HT1080 (cell line): ENCODE measurements around the gene C1QTNF6. TPM values are rescaled to one million over a fixed set of nuclear protein-coding genes. Genes with fewer than 3 reads are reported as not detected.
A peak's percentile ranks its signal among the peaks of the same experiment; 100 is the strongest.

Source experiments
- DNase-seq: peaks from one replicate; pipeline ENCODE4 v3.0.0-alpha.2; 2015; ENCODE audit warnings: low read depth
- total RNA-seq: library from RNA; depleted of rRNA; stranded (reverse); fragments of >200 nt; shearing (Covaris generic); gene quantifications from 2 replicates; pipeline ENCODE4 v1.2.3, GENCODE V29; 2014

C1QTNF6 gene
- total RNA-seq, 1 experiment from 2014 or later, result 10.3 TPM

- peak; percentile 78 for DNase-seq
These were observed 5.7 kb upstream of the C1QTNF6 start for GRCh38 chr22:37193629-37194191.

GRCh38 chr22:37192741-37193140 lies 4.7 kb upstream of the C1QTNF6 start:
- no peak for DNase-seq

GRCh38 chr22:37192204-37192603 lies 4.2 kb upstream of the C1QTNF6 start:
- no peak for DNase-seq

GRCh38 chr22:37190262-37190780 lies 2.3 kb upstream of the C1QTNF6 start:
- no peak for DNase-seq

- no peak for DNase-seq
These were observed 937 bp upstream of the C1QTNF6 start for GRCh38 chr22:37188901-37189466.

- DNase-seq, result peak; percentile 60
These were observed 526 bp downstream of the C1QTNF6 start for GRCh38 chr22:37187552-37187890.

- peak; percentile 68 for DNase-seq
These were observed 987 bp downstream of the C1QTNF6 start for GRCh38 chr22:37186997-37187522.

GRCh38 chr22:37186228-37186996 lies 1.6 kb downstream of the C1QTNF6 start:
- DNase-seq, result peak; percentile 59

- DNase-seq, result no peak
These were observed 2.3 kb downstream of the C1QTNF6 start for GRCh38 chr22:37185646-37186227.

- no peak for DNase-seq
These were observed 3.1 kb downstream of the C1QTNF6 start for GRCh38 chr22:37184816-37185541.

GRCh38 chr22:37184380-37184755 lies 3.7 kb downstream of the C1QTNF6 start:
- no peak for DNase-seq

GRCh38 chr22:37183432-37184379 lies 4.3 kb downstream of the C1QTNF6 start:
- no peak for DNase-seq

GRCh38 chr22:37182949-37183245 lies 5.2 kb downstream of the C1QTNF6 start:
- no peak for DNase-seq

- DNase-seq, result no peak
These were observed 5.7 kb downstream of the C1QTNF6 start for GRCh38 chr22:37182101-37182948.

GRCh38 chr22:37181681-37182080 lies 6.4 kb downstream of the C1QTNF6 start:
- no peak for DNase-seq

GRCh38 chr22:37180531-37181231 lies 7.4 kb downstream of the C1QTNF6 start:
- no peak for DNase-seq

GRCh38 chr22:37179622-37180420 lies 8.2 kb downstream of the C1QTNF6 start:
- DNase-seq, result no peak

GRCh38 chr22:37179126-37179470 lies 8.9 kb downstream of the C1QTNF6 start:
- no peak for DNase-seq
